GM10266 (cell line): ENCODE data around the gene CD59.

Source experiments
- DNase-seq: peaks from one replicate; pipeline ENCODE4 v3.0.0; 2012; ENCODE audit errors: extremely low spot score
- CTCF ChIP-seq: IDR thresholded peaks from 2 replicates; pipeline ENCODE4 v1.5.1; 2012; ENCODE audit warnings: mild to moderate bottlenecking, low read depth; ENCODE audit not compliant: control insufficient read depth, insufficient read depth; ENCODE audit errors: missing control alignments

Gene CD59

GRCh38 chr11:33736148-33736812 is at the start of gene CD59:
Gene CD59 (minus strand): TSS chr11:33736423. CDS start chr11:33722445, 13,978 bp downstream.
- TF ChIP-seq CTCF, result no peak
- peak; percentile 81 for DNase-seq

GRCh38 chr11:33785609-33786008 is 49.4 kb upstream of the CD59 start:
- DNase-seq, result no peak
- TF ChIP-seq CTCF, result no peak

- no peak for TF ChIP-seq CTCF
- no peak for DNase-seq
Observed at GRCh38 chr11:33779849-33780528, 43.8 kb upstream of the CD59 start.

GRCh38 chr11:33778675-33779074 is 42.5 kb upstream of the CD59 start:
- TF ChIP-seq CTCF, result no peak
- DNase-seq, result no peak

- no peak for DNase-seq
- TF ChIP-seq CTCF, result no peak
Observed at GRCh38 chr11:33777906-33778305, 41.7 kb upstream of the CD59 start.

- DNase-seq, result no peak
- no peak for TF ChIP-seq CTCF
Observed at GRCh38 chr11:33775832-33776470, 39.7 kb upstream of the CD59 start.

GRCh38 chr11:33775467-33775807 is 39.2 kb upstream of the CD59 start:
- no peak for DNase-seq
- TF ChIP-seq CTCF, result no peak
